ENCODE results near the gene UST.

DNA sequence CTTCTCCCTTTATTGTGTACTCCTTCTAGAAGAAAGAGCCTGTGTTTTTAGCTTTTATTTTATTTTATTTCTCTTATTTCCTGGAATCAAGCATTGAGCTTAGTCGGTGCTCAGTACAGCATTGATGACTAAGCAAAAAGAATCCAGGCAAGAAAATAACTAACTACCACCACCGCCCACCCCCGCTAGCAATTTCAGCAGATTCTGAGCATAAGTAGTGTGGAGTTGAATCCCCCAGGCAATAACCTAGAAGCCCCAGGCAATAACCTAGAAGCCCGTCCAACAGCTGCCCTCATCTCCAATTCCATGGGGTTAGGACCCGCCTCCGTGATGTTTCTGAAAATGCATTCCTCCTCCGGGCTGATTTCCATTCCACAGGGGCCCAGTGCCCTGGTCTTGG is 312.7 kb downstream of the UST start:
- TF ChIP-seq, protein P1, sequence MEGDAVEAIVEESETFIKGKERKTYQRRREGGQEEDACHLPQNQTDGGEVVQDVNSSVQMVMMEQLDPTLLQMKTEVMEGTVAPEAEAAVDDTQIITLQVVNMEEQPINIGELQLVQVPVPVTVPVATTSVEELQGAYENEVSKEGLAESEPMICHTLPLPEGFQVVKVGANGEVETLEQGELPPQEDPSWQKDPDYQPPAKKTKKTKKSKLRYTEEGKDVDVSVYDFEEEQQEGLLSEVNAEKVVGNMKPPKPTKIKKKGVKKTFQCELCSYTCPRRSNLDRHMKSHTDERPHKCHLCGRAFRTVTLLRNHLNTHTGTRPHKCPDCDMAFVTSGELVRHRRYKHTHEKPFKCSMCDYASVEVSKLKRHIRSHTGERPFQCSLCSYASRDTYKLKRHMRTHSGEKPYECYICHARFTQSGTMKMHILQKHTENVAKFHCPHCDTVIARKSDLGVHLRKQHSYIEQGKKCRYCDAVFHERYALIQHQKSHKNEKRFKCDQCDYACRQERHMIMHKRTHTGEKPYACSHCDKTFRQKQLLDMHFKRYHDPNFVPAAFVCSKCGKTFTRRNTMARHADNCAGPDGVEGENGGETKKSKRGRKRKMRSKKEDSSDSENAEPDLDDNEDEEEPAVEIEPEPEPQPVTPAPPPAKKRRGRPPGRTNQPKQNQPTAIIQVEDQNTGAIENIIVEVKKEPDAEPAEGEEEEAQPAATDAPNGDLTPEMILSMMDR (IDR thresholded peaks at IDR 0.05; ENCODE audit: low read depth, low read length, poor library complexity, severe bottlenecking) = no peak
- TF ChIP-seq EZH2phosphoT487 (IDR thresholded peaks at IDR 0.05; ENCODE audit: borderline replicate concordance, low read length) = no peak
